ENCODE data around the gene KIAA0319L. TPM values are rescaled to one million over a fixed set of nuclear protein-coding genes. Genes with fewer than 3 reads are reported as not detected.

KIAA0319L gene
- total and polyA plus RNA-seq, 2 donors from 2014 or later: 30.3 to 73.0 TPM

DNA sequence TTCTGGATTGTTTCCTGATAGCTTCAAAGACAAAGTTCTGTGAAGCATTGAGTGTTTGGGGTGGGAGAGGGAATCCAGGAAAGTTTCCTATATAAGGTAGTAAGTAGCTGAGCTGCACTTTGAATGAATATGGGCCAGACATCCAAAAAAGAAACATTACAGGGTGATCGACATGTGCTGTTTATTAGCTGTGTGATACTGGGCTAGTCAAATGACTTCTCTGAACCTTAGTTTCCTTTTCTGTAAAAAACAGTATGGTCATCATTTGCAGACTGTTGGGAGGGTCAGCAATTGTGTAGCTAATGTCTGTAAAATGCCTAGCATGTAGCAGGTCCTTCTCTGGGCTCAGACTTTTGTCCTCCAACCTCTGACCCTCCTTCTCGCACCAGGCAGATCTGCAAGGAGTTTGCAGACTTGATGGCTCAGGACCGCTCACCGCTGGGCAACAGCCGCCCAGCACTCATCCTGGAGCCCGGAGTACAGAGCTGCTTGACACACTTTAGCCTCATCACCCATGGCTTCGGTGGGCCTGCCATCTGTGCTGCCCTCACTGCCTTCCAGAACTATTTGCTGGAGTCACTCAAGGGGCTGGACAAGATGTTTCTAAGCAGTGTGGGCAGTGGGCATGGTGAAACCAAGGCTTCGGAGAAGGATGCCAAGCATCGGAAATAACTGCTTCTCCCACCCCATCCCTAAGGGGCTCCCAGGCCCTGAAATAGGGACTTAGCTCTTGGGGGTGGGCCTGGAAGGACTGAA, 37.0 kb upstream of the KIAA0319L start:
- intact Hi-C loops (cut with DNase I): no loop called here

DNA sequence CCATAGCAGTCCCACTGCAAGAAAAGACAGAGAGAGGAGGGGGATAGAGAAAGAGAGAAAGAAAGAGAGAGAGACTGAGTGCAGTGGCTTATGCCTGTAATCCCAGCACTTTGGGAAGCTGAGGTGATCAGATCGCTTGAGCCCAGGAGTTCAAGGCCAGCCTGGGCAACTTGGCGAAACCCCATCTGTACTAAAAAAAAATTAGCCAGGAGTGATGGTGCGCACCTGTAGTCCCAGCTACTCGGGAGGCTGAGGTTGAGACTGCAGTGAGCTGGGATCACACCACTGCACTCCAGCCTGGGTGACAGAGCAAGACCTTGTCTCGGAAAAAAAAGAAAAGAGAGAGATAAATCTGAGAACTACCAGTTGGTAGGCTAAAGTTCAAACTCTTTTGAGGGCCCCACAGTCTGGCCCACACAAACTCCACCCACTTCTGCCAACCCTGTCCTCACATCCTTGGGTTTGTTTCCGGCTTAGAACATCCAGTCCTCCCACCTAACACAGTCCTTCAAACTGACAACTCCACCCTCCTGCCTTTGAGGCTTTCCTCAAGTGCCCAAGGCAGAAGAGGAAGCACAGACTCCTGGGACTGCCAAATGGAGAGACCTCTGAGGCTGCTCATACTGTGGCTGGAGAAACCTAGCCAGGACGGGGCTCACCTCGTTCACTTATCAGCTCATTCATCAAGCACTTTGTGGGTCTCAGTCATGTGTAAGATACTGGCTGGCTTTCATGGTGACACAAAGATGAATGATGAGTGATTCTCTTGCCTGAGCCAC, 36.0 kb upstream of the KIAA0319L start:
- Histone ChIP-seq H3K4me1 (ENCODE audit: control insufficient read depth in 2 of 3, insufficient read depth in 2 of 3, low read depth in 1 of 3, low read length in 3 of 3) (no peaks in the 10 kb centered on the region), H3K27ac (ENCODE audit: low read depth in 2 of 2, low read length in 2 of 2) (no peak overlapping the region)

More for the DNA sequence above, 37.0 kb upstream of the KIAA0319L start:
- Histone ChIP-seq H3K9me3 (ENCODE audit: control insufficient read depth in 2 of 3, insufficient read depth in 1 of 3, low read length in 3 of 3) (no peaks in the 10 kb centered on the region), H3K4me1 (ENCODE audit: control insufficient read depth in 2 of 3, insufficient read depth in 2 of 3, low read depth in 1 of 3, low read length in 3 of 3) (no peaks in the 10 kb centered on the region), H3K27me3 (ENCODE audit: control insufficient read depth, insufficient read depth, low read length) (no peaks in the 10 kb centered on the region), H3K9ac (ENCODE audit: low read length in 3 of 3) (no peak overlapping the region), H3K4me3 (ENCODE audit: low read length in 3 of 3) (no peak overlapping the region), H3K36me3 (ENCODE audit: control insufficient read depth in 2 of 3, insufficient read depth in 3 of 3, low read length in 3 of 3) (peaks cover 0 to 2% (median 0%) of the 10 kb centered on the region in 3 donors), H3K27ac (ENCODE audit: low read depth in 2 of 2, low read length in 2 of 2) (no peak overlapping the region)
- DNase-seq (no peak), FAIRE-seq (no peak)
- TF ChIP-seq, protein P1, sequence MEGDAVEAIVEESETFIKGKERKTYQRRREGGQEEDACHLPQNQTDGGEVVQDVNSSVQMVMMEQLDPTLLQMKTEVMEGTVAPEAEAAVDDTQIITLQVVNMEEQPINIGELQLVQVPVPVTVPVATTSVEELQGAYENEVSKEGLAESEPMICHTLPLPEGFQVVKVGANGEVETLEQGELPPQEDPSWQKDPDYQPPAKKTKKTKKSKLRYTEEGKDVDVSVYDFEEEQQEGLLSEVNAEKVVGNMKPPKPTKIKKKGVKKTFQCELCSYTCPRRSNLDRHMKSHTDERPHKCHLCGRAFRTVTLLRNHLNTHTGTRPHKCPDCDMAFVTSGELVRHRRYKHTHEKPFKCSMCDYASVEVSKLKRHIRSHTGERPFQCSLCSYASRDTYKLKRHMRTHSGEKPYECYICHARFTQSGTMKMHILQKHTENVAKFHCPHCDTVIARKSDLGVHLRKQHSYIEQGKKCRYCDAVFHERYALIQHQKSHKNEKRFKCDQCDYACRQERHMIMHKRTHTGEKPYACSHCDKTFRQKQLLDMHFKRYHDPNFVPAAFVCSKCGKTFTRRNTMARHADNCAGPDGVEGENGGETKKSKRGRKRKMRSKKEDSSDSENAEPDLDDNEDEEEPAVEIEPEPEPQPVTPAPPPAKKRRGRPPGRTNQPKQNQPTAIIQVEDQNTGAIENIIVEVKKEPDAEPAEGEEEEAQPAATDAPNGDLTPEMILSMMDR (IDR thresholded peaks at IDR 0.05; ENCODE audit: borderline replicate concordance, extremely low read depth, insufficient read depth): no peak

DNA sequence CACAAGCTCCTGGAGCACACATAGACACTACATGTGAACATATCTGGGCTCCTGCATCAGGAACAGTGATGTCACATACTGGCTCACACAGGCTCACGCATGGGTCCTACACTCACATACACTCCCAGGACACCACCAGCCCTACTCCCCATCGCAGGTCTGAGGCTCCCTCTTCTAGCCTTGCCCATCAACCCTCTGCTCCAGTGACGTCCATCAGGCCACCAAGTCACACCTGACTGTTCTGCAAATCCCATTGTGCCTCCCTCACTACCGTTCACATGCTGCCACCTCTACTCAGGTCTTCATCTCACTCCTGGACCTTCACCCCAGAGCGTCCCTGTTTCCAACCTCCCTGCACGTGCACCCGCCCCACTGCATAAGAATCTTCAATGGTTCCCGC, 34.0 kb upstream of the KIAA0319L start:
- FAIRE-seq (no peak), DNase-seq (no peak)
- Histone ChIP-seq H3K27ac (ENCODE audit: low read depth in 2 of 2, low read length in 2 of 2) (no peak overlapping the region), H3K9ac (ENCODE audit: low read length in 3 of 3) (no peak overlapping the region), H3K27me3 (ENCODE audit: control insufficient read depth, insufficient read depth, low read length) (no peaks in the 10 kb centered on the region), H3K4me1 (ENCODE audit: control insufficient read depth in 2 of 3, insufficient read depth in 2 of 3, low read depth in 1 of 3, low read length in 3 of 3) (no peaks in the 10 kb centered on the region), H3K4me3 (ENCODE audit: low read length in 3 of 3) (no peak overlapping the region), H3K9me3 (ENCODE audit: control insufficient read depth in 2 of 3, insufficient read depth in 1 of 3, low read length in 3 of 3) (no peaks in the 10 kb centered on the region), H3K36me3 (ENCODE audit: control insufficient read depth in 2 of 3, insufficient read depth in 3 of 3, low read length in 3 of 3) (peaks cover 0 to 2% (median 0%) of the 10 kb centered on the region in 3 donors)
- intact Hi-C loops (cut with DNase I): no loop called here
- TF ChIP-seq, protein P1 (IDR thresholded peaks at IDR 0.05; ENCODE audit: borderline replicate concordance, extremely low read depth, insufficient read depth): no peak

More for the DNA sequence above, 36.0 kb upstream of the KIAA0319L start:
- Histone ChIP-seq H3K27me3 (ENCODE audit: control insufficient read depth, insufficient read depth, low read length) (no peaks in the 10 kb centered on the region), H3K4me3 (ENCODE audit: low read length in 3 of 3) (no peak overlapping the region), H3K36me3 (ENCODE audit: control insufficient read depth in 2 of 3, insufficient read depth in 3 of 3, low read length in 3 of 3) (peaks cover 0 to 2% (median 0%) of the 10 kb centered on the region in 3 donors), H3K9ac (ENCODE audit: low read length in 3 of 3) (no peak overlapping the region), H3K9me3 (ENCODE audit: control insufficient read depth in 2 of 3, insufficient read depth in 1 of 3, low read length in 3 of 3) (no peaks in the 10 kb centered on the region)
- TF ChIP-seq, protein P1 (IDR thresholded peaks at IDR 0.05; ENCODE audit: borderline replicate concordance, extremely low read depth, insufficient read depth): no peak
- intact Hi-C loops (cut with DNase I): no loop called here
- FAIRE-seq (no peak), DNase-seq (no peak)

Measured in kidney (tissue), 14 donors.